GM19043 (cell line): ENCODE data around the gene RASA4B.
A peak's percentile ranks its signal among the peaks of the same experiment; 100 is the strongest.
"Not testable (repeated sequence)": the region's sequence is repeated elsewhere in the genome, so short reads cannot be mapped to it uniquely, and the experiment has no call there.

Source experiments
- ATAC-seq: cut with Tn5 transposase; IDR thresholded peaks from one replicate; pipeline ENCODE4 v1.9.1; 2021; ENCODE audit warnings: low read depth; ENCODE audit not compliant: unreplicated experiment

RASA4B gene

GRCh38 chr7:102512642-102513221 lies 4.8 kb downstream of the RASA4B start:
- not testable (repeated sequence) for ATAC-seq

- ATAC-seq, result peak; percentile 35
Observed at GRCh38 chr7:102511860-102512522, 5.6 kb downstream of the RASA4B start.

- not testable (repeated sequence) for ATAC-seq
Observed at GRCh38 chr7:102510575-102510974, 7.0 kb downstream of the RASA4B start.

GRCh38 chr7:102507410-102508088 lies 10.0 kb downstream of the RASA4B start:
- not testable (repeated sequence) for ATAC-seq

- not testable (repeated sequence) for ATAC-seq
Observed at GRCh38 chr7:102505298-102506185, 12.0 kb downstream of the RASA4B start.

- ATAC-seq, result not testable (repeated sequence)
Observed at GRCh38 chr7:102503141-102503540, 14.4 kb downstream of the RASA4B start.

GRCh38 chr7:102498321-102498720 lies 19.3 kb downstream of the RASA4B start:
- ATAC-seq, result not testable (repeated sequence)

- not testable (repeated sequence) for ATAC-seq
Observed at GRCh38 chr7:102497308-102497707, 20.3 kb downstream of the RASA4B start.

- ATAC-seq, result not testable (repeated sequence)
Observed at GRCh38 chr7:102496861-102497260, 20.7 kb downstream of the RASA4B start.

GRCh38 chr7:102494473-102495149 lies 23.0 kb downstream of the RASA4B start:
- peak; percentile 66 for ATAC-seq

- ATAC-seq, result not testable (repeated sequence)
Observed at GRCh38 chr7:102494026-102494425, 23.6 kb downstream of the RASA4B start.

- ATAC-seq, result peak; percentile 44
Observed at GRCh38 chr7:102493220-102493935, 24.2 kb downstream of the RASA4B start.

GRCh38 chr7:102490529-102491075 lies 27.0 kb downstream of the RASA4B start:
- ATAC-seq, result peak; percentile 39

- not testable (repeated sequence) for ATAC-seq
Observed at GRCh38 chr7:102484317-102484716, 33.3 kb downstream of the RASA4B start.

GRCh38 chr7:102481962-102482361 lies 35.6 kb downstream of the RASA4B start:
- not testable (repeated sequence) for ATAC-seq

- not testable (repeated sequence) for ATAC-seq
Observed at GRCh38 chr7:102479982-102480637, 37.5 kb downstream of the RASA4B start.

GRCh38 chr7:102479209-102479584 lies 38.4 kb downstream of the RASA4B start:
- peak; percentile 19 for ATAC-seq

- ATAC-seq, result peak; percentile 81
Observed at GRCh38 chr7:102478314-102479208, 39.0 kb downstream of the RASA4B start, which contains the start of gene POLR2J. Gene POLR2J (minus strand): TSS chr7:102478922. CDS start chr7:102478860, 62 bp downstream.
